DOHH2 (cell line): ENCODE measurements around the gene RCAN2.

Source experiments
- CTCF ChIP-seq: fragments of 200-600 bp; sonication (generic); IDR thresholded peaks from one replicate; pipeline ENCODE4 v1.5.1; 2014; ENCODE audit warnings: antibody characterized with exemption, mild to moderate bottlenecking, low read depth, low read length; ENCODE audit not compliant: poor library complexity, severe bottlenecking
- EZH2phosphoT487 ChIP-seq: fragments of 200-600 bp; sonication (generic); IDR thresholded peaks from 2 replicates; pipeline ENCODE4 v1.6.1; 2017; ENCODE audit warnings: borderline replicate concordance, mild to moderate bottlenecking, antibody characterized with exemption, low read length, moderate library complexity, mixed read lengths

- TF ChIP-seq CTCF = no peak
- TF ChIP-seq EZH2phosphoT487 = no peak
These were observed 19.4 kb upstream of the RCAN2 start for GRCh38 chr6:46510651-46511050.
